Measurements from ENCODE around the gene SALL1.

- TF ChIP-seq POLR2A (IDR thresholded peaks at IDR 0.05; ENCODE audit: low read length): no peak
- TF ChIP-seq GATA1 (IDR thresholded peaks at IDR 0.05; ENCODE audit: low read depth, low read length): no peak
Measured at GRCh38 chr16:51146256-51146924, 4.7 kb downstream of the SALL1 start.

All from erythroblast (primary cell).